HG02798 (cell line): ENCODE measurements around the gene THYN1.

ENCODE experiments used
- ATAC-seq: cut with Tn5 transposase; IDR thresholded peaks from one replicate; pipeline ENCODE4 v1.9.1; 2021; ENCODE audit warnings: mild to moderate bottlenecking; ENCODE audit not compliant: unreplicated experiment, poor library complexity

The THYN1 gene

GRCh38 chr11:134226806-134227325, 26.3 kb downstream of the THYN1 start:
- ATAC-seq, result no peak

GRCh38 chr11:134224710-134225664, 28.2 kb downstream of the THYN1 start:
- ATAC-seq, result peak; percentile 28

- ATAC-seq, result peak; percentile 82
These were observed 29.1 kb downstream of the THYN1 start, which contains the start of the genes NCAPD3 and VPS26B for GRCh38 chr11:134223836-134224709. NCAPD3 (minus strand) TSS chr11:134223967; CDS start chr11:134223926, 41 bp downstream. VPS26B (plus strand) TSS chr11:134224671; CDS start chr11:134225123, 452 bp downstream.

GRCh38 chr11:134223121-134223520, 30.0 kb downstream of the THYN1 start:
- ATAC-seq, result no peak

- ATAC-seq, result no peak
These were observed 36.3 kb downstream of the THYN1 start for GRCh38 chr11:134216816-134217215.

- ATAC-seq, result no peak
These were observed 37.3 kb downstream of the THYN1 start for GRCh38 chr11:134215836-134216235.

- ATAC-seq, result no peak
These were observed 45.5 kb downstream of the THYN1 start for GRCh38 chr11:134207538-134208239.

GRCh38 chr11:134206185-134206584, 47.0 kb downstream of the THYN1 start:
- no peak for ATAC-seq

- no peak for ATAC-seq
These were observed 47.4 kb downstream of the THYN1 start for GRCh38 chr11:134205729-134206128.

- ATAC-seq, result no peak
These were observed 50.5 kb downstream of the THYN1 start for GRCh38 chr11:134202661-134203060.

GRCh38 chr11:134200688-134201087, 52.5 kb downstream of the THYN1 start:
- ATAC-seq, result no peak

GRCh38 chr11:134199531-134199930, 53.6 kb downstream of the THYN1 start:
- no peak for ATAC-seq
